G401.6 (cell line): Measurements from ENCODE around the gene UGT2B17.
"Not testable (repeated sequence)": the region's sequence is repeated elsewhere in the genome, so short reads cannot be mapped to it uniquely, and the experiment has no call there.

Source experiments
- FAIRE-seq: peaks from 2 replicates; lab custom pipeline; 2012; peaks lifted over from hg19 to GRCh38; lab: Jason Lieb, UNC

The UGT2B17 gene

GRCh38 chr4:68576272-68577125 is at the start of gene UGT2B17:
Gene UGT2B17 (minus strand): TSS chr4:68576322. CDS start chr4:68568484, 7,838 bp downstream.
- FAIRE-seq, result no peak

GRCh38 chr4:68622731-68623130 is 46.6 kb upstream of the UGT2B17 start:
- FAIRE-seq, result not testable (repeated sequence)

- no peak for FAIRE-seq
Observed at GRCh38 chr4:68617003-68617698, 41.0 kb upstream of the UGT2B17 start.

- no peak for FAIRE-seq
Observed at GRCh38 chr4:68615699-68616422, 39.7 kb upstream of the UGT2B17 start.

GRCh38 chr4:68613752-68614151 is 37.6 kb upstream of the UGT2B17 start:
- no peak for FAIRE-seq

- no peak for FAIRE-seq
Observed at GRCh38 chr4:68606240-68606639, 30.1 kb upstream of the UGT2B17 start.

GRCh38 chr4:68599150-68599549 is 23.0 kb upstream of the UGT2B17 start:
- FAIRE-seq, result no peak

- no peak for FAIRE-seq
Observed at GRCh38 chr4:68597482-68597881, 21.4 kb upstream of the UGT2B17 start.

GRCh38 chr4:68594678-68595077 is 18.6 kb upstream of the UGT2B17 start:
- FAIRE-seq, result no peak

GRCh38 chr4:68593112-68593511 is 17.0 kb upstream of the UGT2B17 start:
- no peak for FAIRE-seq

GRCh38 chr4:68592673-68593072 is 16.6 kb upstream of the UGT2B17 start:
- FAIRE-seq, result no peak

GRCh38 chr4:68591204-68591603 is 15.1 kb upstream of the UGT2B17 start:
- FAIRE-seq, result no peak

GRCh38 chr4:68589790-68590189 is 13.7 kb upstream of the UGT2B17 start:
- FAIRE-seq, result no peak

GRCh38 chr4:68582339-68582717 is 6.2 kb upstream of the UGT2B17 start:
- no peak for FAIRE-seq

- no peak for FAIRE-seq
Observed at GRCh38 chr4:68581383-68582338, 5.5 kb upstream of the UGT2B17 start.

- no peak for FAIRE-seq
Observed at GRCh38 chr4:68577590-68577989, 1.5 kb upstream of the UGT2B17 start.

- not testable (repeated sequence) for FAIRE-seq
Observed at GRCh38 chr4:68575636-68576035, 486 bp downstream of the UGT2B17 start.

- FAIRE-seq, result no peak
Observed at GRCh38 chr4:68575081-68575480, 1.0 kb downstream of the UGT2B17 start.

GRCh38 chr4:68572653-68573170 is 3.4 kb downstream of the UGT2B17 start:
- FAIRE-seq, result no peak

- no peak for FAIRE-seq
Observed at GRCh38 chr4:68570122-68570507, 6.0 kb downstream of the UGT2B17 start.

- no peak for FAIRE-seq
Observed at GRCh38 chr4:68569466-68570121, 6.5 kb downstream of the UGT2B17 start.
